Activated CD8-positive, alpha-beta memory T cell treated with anti-CD3 and anti-CD28 coated beads for 36 hours (primary cell): ENCODE results near the gene BAG1. TPM values are rescaled to one million over a fixed set of nuclear protein-coding genes. Genes with fewer than 3 reads are reported as not detected.

Experiments
- CTCF ChIA-PET: fragments of 350-600 bp; sonication (Branson Sonifier 250); formaldehyde crosslinking; loops from one replicate; lab custom pipeline; 2021; ENCODE audit warnings: antibody characterized with exemption; lab: Charles Lee
- POLR2A ChIA-PET: fragments of 350-600 bp; sonication (Branson Sonifier 250); formaldehyde crosslinking; loops from one replicate; lab custom pipeline; 2021; ENCODE audit warnings: antibody characterized with exemption; lab: Charles Lee
- total RNA-seq, 2 experiments: library from RNA; stranded (reverse); gene quantifications; one replicate each; pipeline ENCODE4 v1.2.3, GENCODE V29; 2021

The BAG1 gene
- total RNA-seq, 2 experiments from 2014 or later: 76.9 to 78.8 TPM

- CTCF ChIA-PET: no interaction called here
- POLR2A ChIA-PET: no interaction called here
Observed at GRCh38 chr9:33229359-33230114, 35.0 kb downstream of the BAG1 start.

DNA sequence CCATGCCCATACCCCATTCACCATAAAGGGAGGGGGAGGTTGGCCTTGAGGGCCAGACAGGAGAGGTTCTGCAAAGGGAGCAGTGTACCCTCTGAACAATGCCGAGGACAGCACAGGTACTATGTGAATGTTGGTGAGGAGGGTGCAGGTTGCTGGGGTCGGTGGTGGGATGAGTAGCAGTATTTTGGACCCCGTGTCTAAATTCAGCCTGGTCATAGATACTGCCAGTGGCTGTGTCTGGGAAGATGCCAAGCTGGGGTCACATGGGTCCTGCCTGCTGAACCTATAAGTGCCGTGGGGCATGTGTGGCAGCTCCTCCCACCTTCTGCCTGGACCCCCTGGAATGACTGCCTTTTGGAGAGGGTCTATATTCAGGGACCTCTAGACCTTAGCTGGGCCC lies 35.9 kb downstream of the BAG1 start:
- ChIA-PET CTCF (interaction anchor here (0.5 kb wide), 1 partner anchor 30 kb away, joined by 3 read pairs; no protein-coding TSS in a partner anchor), POLR2A (no interaction called here)

DNA sequence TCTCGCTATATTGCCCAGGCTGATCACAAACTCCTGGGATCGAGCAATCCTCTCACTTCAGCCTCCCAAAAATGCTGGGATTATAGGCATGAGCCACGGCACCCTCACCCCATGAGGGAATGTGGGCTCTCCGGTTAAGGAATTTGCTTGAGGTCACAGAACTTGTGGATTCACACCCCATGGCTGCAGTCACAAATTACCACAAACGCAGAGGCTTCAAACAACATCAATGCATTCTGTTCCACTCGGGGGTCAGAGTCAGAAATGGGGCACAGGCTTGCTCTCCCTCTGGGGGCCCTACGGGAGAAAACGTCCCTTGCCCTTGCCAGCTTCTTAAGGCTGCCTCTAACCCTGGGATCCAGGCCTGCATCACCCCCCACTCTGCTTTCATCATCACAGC lies 36.8 kb downstream of the BAG1 start:
- CTCF ChIA-PET: no interaction called here
- POLR2A ChIA-PET: no interaction called here

DNA sequence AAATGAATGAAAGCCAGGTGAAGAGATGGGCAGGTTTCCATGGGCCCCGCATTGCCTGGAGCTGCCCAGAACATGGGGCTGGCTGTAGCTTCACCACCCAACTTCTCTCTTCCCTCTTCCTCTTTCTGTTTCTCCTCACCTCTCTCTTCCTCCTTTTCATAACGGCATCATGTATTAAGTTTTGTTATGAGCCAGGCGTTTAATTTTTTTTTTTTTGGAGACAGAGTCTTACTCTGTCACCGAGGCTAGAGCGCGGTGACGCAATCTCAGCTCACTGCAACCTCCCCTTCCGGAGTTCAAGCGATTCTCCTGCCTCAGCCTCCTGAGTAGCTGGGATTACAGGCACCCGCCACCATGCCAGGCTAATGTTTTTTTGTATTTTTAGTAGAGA lies 37.5 kb downstream of the BAG1 start:
- ChIA-PET POLR2A (no interaction called here), CTCF (interaction anchor here (1.3 kb wide), 1 partner anchor 9 kb away, joined by 4 read pairs; no protein-coding TSS in a partner anchor)

DNA sequence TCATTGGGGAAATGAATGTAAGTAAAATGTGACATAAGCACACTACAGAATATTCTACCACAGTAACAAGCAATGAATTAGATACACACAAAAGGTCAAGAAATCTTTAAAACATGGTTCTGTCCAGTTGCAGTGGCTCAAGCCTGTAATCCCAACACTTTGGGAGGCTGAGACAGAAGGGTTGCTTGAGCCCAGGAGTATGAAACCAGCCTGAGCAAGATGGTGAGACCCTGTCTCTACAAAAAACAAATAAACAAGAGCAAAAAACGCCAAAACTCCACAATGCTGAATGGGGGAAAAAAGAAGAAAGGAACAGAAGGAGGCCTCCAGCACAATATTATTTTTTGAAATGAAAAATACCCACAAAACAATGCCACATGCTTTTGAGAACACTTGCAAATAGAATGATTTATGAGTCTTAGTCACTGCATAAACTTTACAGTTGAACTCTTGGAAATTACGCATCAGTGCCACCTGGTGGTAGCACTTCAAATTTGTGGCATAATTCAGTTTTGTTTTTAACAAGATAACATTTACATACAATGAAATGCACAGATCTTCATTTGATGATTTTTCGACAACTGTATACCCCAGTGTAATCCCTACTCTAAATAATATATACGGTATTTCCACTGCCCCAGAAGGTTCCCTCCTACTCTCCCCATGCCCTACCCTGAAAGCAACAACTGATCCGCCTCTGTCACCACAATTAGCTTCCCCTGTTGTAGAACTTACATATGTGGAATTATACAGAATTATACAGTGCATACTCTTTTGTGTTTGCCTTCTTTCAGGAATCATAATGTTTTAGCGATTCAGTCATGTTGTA lies 39.0 kb downstream of the BAG1 start:
- ChIA-PET POLR2A (interaction anchor here (0.6 kb wide), 1 partner anchor 252 kb away, joined by 6 read pairs; no protein-coding TSS in a partner anchor), CTCF (interaction anchor here (0.7 to 1.3 kb wide), 9 partner anchors 8 to 142 kb away, joined by 3 to 6 read pairs (median 3); partner anchors contain the start of genes BAG1, CHMP5 and SPINK4)

GRCh38 chr9:33223696-33224095 lies 40.8 kb downstream of the BAG1 start:
- CTCF ChIA-PET: interaction anchor here (0.7 kb wide), 1 partner anchor 31 kb away, joined by 3 read pairs; no protein-coding TSS in a partner anchor
- POLR2A ChIA-PET: no interaction called here

DNA sequence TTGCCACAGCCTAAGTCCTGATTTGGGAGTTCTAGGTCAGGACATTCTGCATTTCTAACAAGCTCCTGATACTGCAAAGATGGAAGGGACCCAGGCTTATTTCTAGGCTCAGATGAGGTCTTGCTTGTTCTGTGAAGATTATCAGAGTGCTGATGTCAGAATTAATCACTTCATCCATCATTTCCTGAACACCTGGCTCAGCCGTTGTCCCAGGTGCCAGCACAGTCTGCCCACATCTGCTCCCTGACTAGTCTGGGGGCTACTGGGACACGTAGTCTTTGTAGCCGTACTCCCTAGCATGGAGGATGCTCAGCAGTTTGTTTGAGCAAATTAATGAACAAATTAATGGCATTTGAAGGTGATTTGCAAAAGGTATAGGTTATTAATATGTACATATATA lies 42.5 kb downstream of the BAG1 start:
- CTCF ChIA-PET: no interaction called here

GRCh38 chr9:33221568-33221884 lies 43.0 kb downstream of the BAG1 start:
- CTCF ChIA-PET: no interaction called here
- POLR2A ChIA-PET: no interaction called here

More for the DNA sequence above, 42.5 kb downstream of the BAG1 start:
- POLR2A ChIA-PET: no interaction called here

GRCh38 chr9:33220681-33221567 lies 43.6 kb downstream of the BAG1 start:
- ChIA-PET CTCF (no interaction called here), POLR2A (no interaction called here)

DNA sequence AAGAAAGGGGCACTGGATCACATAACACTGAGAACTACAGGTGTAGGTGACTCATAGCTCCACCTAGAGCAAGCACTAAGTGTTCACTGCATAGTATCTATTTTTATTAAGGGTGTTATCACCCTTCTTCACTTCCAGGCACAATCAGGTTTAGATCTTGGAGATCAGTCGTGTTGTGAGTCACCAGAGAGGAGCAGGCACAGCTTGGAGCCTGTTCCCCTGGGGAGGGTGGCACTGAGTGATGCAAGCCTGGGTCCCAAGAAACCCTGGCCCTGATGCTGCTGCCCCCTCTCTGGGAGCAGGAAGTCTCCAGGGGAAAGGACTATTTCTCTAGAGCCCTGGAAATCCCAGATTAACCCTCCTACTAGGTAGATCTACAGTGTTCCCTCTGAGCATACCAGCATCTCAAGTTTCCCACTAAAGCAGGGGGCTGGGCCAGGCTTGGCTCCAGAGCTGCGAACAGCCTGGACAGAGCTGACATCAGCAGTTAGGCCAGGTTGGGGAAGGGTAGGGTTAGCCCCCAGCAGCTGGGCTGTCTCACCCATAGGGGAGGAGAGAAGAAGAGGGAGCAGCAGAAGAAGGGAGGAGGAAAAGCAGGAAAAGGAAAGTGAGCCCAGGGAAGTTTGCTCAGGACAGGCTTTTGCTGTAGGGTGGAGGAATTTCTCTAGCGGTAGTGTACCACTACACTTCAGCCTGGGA lies 52.7 kb downstream of the BAG1 start:
- CTCF ChIA-PET: interaction anchor here (0.7 kb wide), 1 partner anchor 43 kb away, joined by 4 read pairs; no protein-coding TSS in a partner anchor
- POLR2A ChIA-PET: no interaction called here

DNA sequence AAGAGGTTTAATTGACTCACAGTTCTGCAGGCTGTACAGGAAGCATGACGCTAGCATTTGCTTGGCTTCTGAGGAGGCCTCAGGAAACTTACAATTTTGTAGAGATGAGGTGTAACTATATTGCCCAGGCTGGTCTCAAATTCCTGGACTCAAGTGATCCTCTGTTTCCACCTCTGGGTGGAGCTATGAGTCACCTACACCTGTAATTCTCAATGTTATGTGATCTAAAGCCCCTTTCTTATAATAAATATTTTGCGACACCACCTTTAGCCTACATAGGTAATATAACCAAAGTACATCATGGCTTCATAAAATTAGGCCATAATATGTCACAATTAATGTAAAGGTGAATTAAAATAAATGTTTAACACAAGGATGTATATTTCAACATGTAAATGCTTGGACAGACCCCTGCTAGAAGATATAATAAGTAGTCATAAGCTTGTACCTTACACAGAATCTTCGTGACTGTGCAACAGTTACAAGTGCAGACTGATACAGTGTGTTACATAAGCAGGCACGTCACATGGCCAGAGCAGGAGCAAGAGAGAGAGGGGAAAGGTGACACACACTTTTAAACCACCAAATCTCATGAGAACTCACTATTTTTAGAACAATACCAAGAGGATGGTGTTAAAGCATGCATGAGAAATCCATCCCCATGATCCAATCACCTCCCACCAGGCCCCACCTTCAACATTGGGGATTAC lies 54.3 kb downstream of the BAG1 start:
- ChIA-PET CTCF (no interaction called here), POLR2A (no interaction called here)

DNA sequence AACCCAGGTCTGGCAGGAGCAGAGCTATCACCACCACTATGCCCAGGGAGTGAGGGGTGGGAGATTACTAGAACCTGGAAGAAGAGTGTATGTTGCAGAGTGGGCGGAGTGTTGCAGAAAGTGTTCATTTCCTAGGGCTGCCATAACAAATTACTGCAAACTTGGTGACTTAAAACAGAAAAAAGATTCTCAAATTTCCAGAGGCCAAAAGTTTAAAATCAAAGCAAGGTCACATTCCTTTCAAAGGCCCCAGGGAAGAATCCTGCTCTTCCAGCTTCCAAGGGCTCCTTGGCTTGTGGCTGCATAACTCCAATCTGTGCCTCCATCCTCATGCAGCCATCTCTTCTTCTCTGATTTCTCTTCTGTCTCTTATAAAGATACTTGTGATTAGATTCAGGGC lies 55.1 kb downstream of the BAG1 start:
- CTCF ChIA-PET: no interaction called here

GRCh38 chr9:33202552-33203201 lies 61.8 kb downstream of the BAG1 start:
- ChIA-PET CTCF (interaction anchor here (1.1 kb wide), 1 partner anchor 11 kb away, joined by 3 read pairs; no protein-coding TSS in a partner anchor), POLR2A (interaction anchor here (0.6 kb wide), 1 partner anchor 391 kb away, joined by 4 read pairs; no protein-coding TSS in a partner anchor)

More for the DNA sequence above, 55.1 kb downstream of the BAG1 start:
- POLR2A ChIA-PET: no interaction called here

Other genes starting within 250 kb of the BAG1 start
- 100 to 1,000 TPM; 269 to 274 TPM for gene DNAJA1, start 239.4 kb downstream of the BAG1 start, total RNA-seq
- gene SMU1, start 188.0 kb downstream of the BAG1 start, total RNA-seq: 10 to 100 TPM; 27.4 to 27.6 TPM
- gene B4GALT1, start 97.4 kb downstream of the BAG1 start, total RNA-seq: 10 to 100 TPM; 38.3 to 38.6 TPM
- not detected for gene SPINK4, start 24.5 kb downstream of the BAG1 start, total RNA-seq
- 10 to 100 TPM; 51.7 to 54.5 TPM for gene CHMP5, start 341 bp upstream of the BAG1 start, total RNA-seq
- 10 to 100 TPM; 41.2 to 42.7 TPM for gene NFX1, start 25.8 kb upstream of the BAG1 start, total RNA-seq
- gene AQP7, start 137.9 kb upstream of the BAG1 start, total RNA-seq: not detected
- 1 to 10 TPM; 1.6 to 1.7 TPM for gene AQP3, start 182.9 kb upstream of the BAG1 start, total RNA-seq
- gene NOL6, start 209.2 kb upstream of the BAG1 start, total RNA-seq: 10 to 100 TPM; 82.0 to 83.7 TPM